ENCODE data around the gene RALGAPA1. TPM values are rescaled to one million over a fixed set of nuclear protein-coding genes. Genes with fewer than 3 reads are reported as not detected.

Gene RALGAPA1
- total and polyA plus RNA-seq, 9 of the 15 experiments (the other 6 are each of a cell fraction or from before 2014, with no cell fraction given): 2.5 to 16.3 (median 6.2) TPM

DNA sequence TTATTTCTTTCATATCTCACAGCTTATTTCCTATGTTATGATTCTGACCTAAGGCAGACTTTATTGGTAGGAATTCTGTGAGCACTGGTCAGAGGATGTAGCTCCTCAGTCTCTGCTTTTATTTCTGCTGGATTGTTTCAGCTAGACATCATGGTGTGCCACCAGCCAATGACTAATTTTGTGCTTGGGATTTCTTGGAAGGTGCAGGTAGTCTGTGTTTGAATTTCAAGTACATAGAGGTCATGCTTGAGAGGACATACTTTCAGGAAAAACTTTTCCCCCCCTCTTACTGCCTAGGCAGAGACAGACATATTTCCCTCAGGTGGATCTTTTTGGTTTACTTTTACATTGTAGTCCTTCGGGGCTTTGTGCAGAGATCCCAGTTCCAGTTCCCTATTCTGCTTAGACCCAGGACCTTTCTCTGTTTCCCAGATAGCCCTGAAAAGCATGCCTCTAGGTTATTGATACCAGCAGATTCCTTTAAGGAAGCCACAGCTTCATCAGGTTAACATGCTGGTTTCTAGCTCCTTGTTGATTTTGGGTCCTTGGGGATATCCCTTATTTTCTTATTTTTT lies 45.7 kb upstream of the RALGAPA1 start:
- Histone ChIP-seq H3K9me1 (ENCODE audit: control insufficient read depth, insufficient read depth, low read length) (no peaks in the 10 kb centered on the region), H4K20me1 (replicated peaks; ENCODE audit: control insufficient read depth, insufficient read depth, low read length) (no peaks in the 10 kb centered on the region), H3K36me3 (ENCODE audit: control insufficient read depth, insufficient read depth, low read length) (no peaks in the 10 kb centered on the region), H3K27ac (ENCODE audit: extremely low read depth, low read depth, low read length) (no peak overlapping the region), H3K4me3 (no peak overlapping the region), H3K79me2 (ENCODE audit: control insufficient read depth, insufficient read depth, low read length) (no peaks in the 10 kb centered on the region), H3K4me1 (replicated peaks in 1 of 2; ENCODE audit: control insufficient read depth in 2 of 2, insufficient read depth in 2 of 2, low read length in 2 of 2) (no peaks in the 10 kb centered on the region; a peak in 1 of 5 replicates), H3K9ac (ENCODE audit: insufficient read depth in 1 of 2, low read depth in 2 of 2, low read length in 2 of 2) (no peak overlapping the region), H3K27me3 (ENCODE audit: control insufficient read depth in 2 of 2, insufficient read depth in 2 of 2, low read length in 2 of 2) (no peaks in the 10 kb centered on the region), H2AFZ (ENCODE audit: low read depth, low read length) (no peak overlapping the region), H3K9me3 (replicated peaks; ENCODE audit: control insufficient read depth, insufficient read depth, low read depth, low read length) (no peaks in the 10 kb centered on the region), H3K4me2 (ENCODE audit: insufficient read depth, low read length) (no peak overlapping the region)
- intact Hi-C loops (cut with micrococcal nuclease): no loop called here
- no peak for FAIRE-seq
- no peak for DNase-seq (ENCODE audit: extremely low read depth in 1 of 4, low spot score in 3 of 4)
- 50% methylated on average over 1 of the region's 1 CpG for WGBS (ENCODE audit: insufficient coverage, low coverage, missing lambda C conversion rate)
- in situ Hi-C loops (cut with MboI): no loop called here
- BruUV-seq (replicated peaks): no TSS peak
- no peak for ATAC-seq
- POLR2A ChIA-PET: interaction anchor here (0.5 kb wide), 1 partner anchor 1067 kb away, joined by 3 read pairs; no protein-coding TSS in a partner anchor
- no peak for TF ChIP-seq BRF1 (IDR thresholded peaks at IDR 0.05; ENCODE audit: borderline replicate concordance, extremely low read depth, insufficient read length)
- TF ChIP-seq MCM5 (IDR thresholded peaks at IDR 0.05; ENCODE audit: low read depth): no peak
- TF ChIP-seq HNRNPK (IDR thresholded peaks at IDR 0.05; ENCODE audit: low read depth, low read length, poor library complexity, severe bottlenecking): no peak
- TF ChIP-seq CEBPZ (IDR thresholded peaks at IDR 0.05; ENCODE audit: borderline replicate concordance, low read depth, low read length): no peak
- TF ChIP-seq, protein P1, sequence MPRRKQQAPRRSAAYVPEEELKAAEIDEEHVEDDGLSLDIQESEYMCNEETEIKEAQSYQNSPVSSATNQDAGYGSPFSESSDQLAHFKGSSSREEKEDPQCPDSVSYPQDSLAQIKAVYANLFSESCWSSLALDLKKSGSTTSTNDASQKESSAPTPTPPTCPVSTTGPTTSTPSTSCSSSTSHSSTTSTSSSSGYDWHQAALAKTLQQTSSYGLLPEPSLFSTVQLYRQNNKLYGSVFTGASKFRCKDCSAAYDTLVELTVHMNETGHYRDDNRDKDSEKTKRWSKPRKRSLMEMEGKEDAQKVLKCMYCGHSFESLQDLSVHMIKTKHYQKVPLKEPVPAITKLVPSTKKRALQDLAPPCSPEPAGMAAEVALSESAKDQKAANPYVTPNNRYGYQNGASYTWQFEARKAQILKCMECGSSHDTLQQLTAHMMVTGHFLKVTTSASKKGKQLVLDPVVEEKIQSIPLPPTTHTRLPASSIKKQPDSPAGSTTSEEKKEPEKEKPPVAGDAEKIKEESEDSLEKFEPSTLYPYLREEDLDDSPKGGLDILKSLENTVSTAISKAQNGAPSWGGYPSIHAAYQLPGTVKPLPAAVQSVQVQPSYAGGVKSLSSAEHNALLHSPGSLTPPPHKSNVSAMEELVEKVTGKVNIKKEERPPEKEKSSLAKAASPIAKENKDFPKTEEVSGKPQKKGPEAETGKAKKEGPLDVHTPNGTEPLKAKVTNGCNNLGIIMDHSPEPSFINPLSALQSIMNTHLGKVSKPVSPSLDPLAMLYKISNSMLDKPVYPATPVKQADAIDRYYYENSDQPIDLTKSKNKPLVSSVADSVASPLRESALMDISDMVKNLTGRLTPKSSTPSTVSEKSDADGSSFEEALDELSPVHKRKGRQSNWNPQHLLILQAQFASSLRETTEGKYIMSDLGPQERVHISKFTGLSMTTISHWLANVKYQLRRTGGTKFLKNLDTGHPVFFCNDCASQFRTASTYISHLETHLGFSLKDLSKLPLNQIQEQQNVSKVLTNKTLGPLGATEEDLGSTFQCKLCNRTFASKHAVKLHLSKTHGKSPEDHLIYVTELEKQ (CRISPR knock-in tag; IDR thresholded peaks at IDR 0.05): no peak
- no peak for TF ChIP-seq PHF21A (IDR thresholded peaks at IDR 0.05; ENCODE audit: borderline replicate concordance, low read depth)
- no peak for TF ChIP-seq ETS2 (tag; IDR thresholded peaks at IDR 0.05; ENCODE audit: borderline replicate concordance, poor library complexity, severe bottlenecking)
- TF ChIP-seq NRF1 (conservative IDR thresholded peaks at IDR 0.05 in 1 of 2, IDR thresholded peaks at IDR 0.05 in 1 of 2): no peak
- CTCF ChIA-PET (ENCODE audit: low intra/inter-chr PET ratio): no interaction called here

Data from K562 (cell line).